GM23338 (cell line): ENCODE measurements around the gene AKAP7. TPM values are rescaled to one million over a fixed set of nuclear protein-coding genes. Genes with fewer than 3 reads are reported as not detected.

Experiments used
- ATAC-seq: fragments of 200-7000 bp; cut with Tn5 transposase; 3 replicates; pipeline ENCODE4 v1.9.1; 2020
- DNase-seq: peaks from one replicate; pipeline ENCODE4 v3.0.0-alpha.2; 2015; ENCODE audit warnings: low spot score
- H2AFZ ChIP-seq: fragments of 200-600 bp; sonication (generic); 2 replicates; pipeline ENCODE4 v1.8.0; 2016; ENCODE audit warnings: antibody characterized with exemption, mild to moderate bottlenecking, moderate library complexity
- H3F3A ChIP-seq: fragments of 200-600 bp; sonication (generic); replicated peaks from 2 replicates; pipeline ENCODE4 v1.8.0; 2017; ENCODE audit warnings: antibody characterized with exemption, mixed run types, low read depth
- H3K27ac ChIP-seq: fragments of 200-600 bp; sonication (generic); 2 replicates; pipeline ENCODE4 v1.6.1; 2016; ENCODE audit warnings: low read depth
- H3K27me3 ChIP-seq: fragments of 200-600 bp; sonication (generic); 2 replicates; pipeline ENCODE4 v1.8.0; 2016; ENCODE audit warnings: mild to moderate bottlenecking, mixed run types, moderate library complexity; ENCODE audit not compliant: insufficient read depth
- H3K36me3 ChIP-seq: fragments of 200-600 bp; sonication (generic); 2 replicates; pipeline ENCODE4 v1.8.0; 2016; ENCODE audit warnings: mild to moderate bottlenecking; ENCODE audit not compliant: insufficient read depth
- H3K4me1 ChIP-seq: fragments of 200-600 bp; sonication (generic); 2 replicates; pipeline ENCODE4 v1.8.0; 2016; ENCODE audit warnings: mild to moderate bottlenecking, moderate library complexity; ENCODE audit not compliant: insufficient read depth
- H3K4me2 ChIP-seq: fragments of 200-600 bp; sonication (generic); 2 replicates; pipeline ENCODE4 v1.7.1; 2017; ENCODE audit warnings: mixed run types
- H3K4me3 ChIP-seq: fragments of 200-600 bp; sonication (generic); 2 replicates; pipeline ENCODE4 v1.6.1; 2016; ENCODE audit warnings: mixed run types
- H3K79me2 ChIP-seq: fragments of 200-600 bp; sonication (generic); replicated peaks from 2 replicates; pipeline ENCODE4 v1.8.0; 2017; ENCODE audit warnings: mild to moderate bottlenecking; ENCODE audit not compliant: insufficient read depth
- H3K9me2 ChIP-seq: fragments of 200-600 bp; sonication (generic); 2 replicates; pipeline ENCODE4 v1.8.0; 2017; ENCODE audit not compliant: insufficient read depth
- H4K20me1 ChIP-seq: fragments of 200-600 bp; sonication (generic); replicated peaks from 2 replicates; pipeline ENCODE4 v1.8.0; 2017; ENCODE audit warnings: mild to moderate bottlenecking; ENCODE audit not compliant: insufficient read depth
- H3K27ac Mint-ChIP-seq: 2 replicates; pipeline ENCODE4 v1.8.0; 2020; ENCODE audit warnings: inconsistent platforms, mild to moderate bottlenecking, moderate library complexity, mixed read lengths
- H3K27me3 Mint-ChIP-seq: 3 replicates; pipeline ENCODE4 v1.8.0; 2022; ENCODE audit warnings: low read depth, mild to moderate bottlenecking, moderate library complexity, mixed read lengths, inconsistent platforms; ENCODE audit not compliant: insufficient read depth, poor library complexity
- H3K36me3 Mint-ChIP-seq: 3 replicates; pipeline ENCODE4 v1.8.0; 2021; ENCODE audit warnings: low read depth, mild to moderate bottlenecking, inconsistent platforms, moderate library complexity, mixed read lengths
- H3K4me1 Mint-ChIP-seq: 3 replicates; pipeline ENCODE4 v1.8.0; 2020; ENCODE audit warnings: mild to moderate bottlenecking, inconsistent platforms, mixed read lengths
- H3K4me3 Mint-ChIP-seq: 3 replicates; pipeline ENCODE4 v1.8.0; 2021; ENCODE audit warnings: moderate library complexity, mild to moderate bottlenecking, inconsistent platforms, mixed read lengths
- H3K9me3 Mint-ChIP-seq: 3 replicates; pipeline ENCODE4 v1.8.0; 2020; ENCODE audit warnings: moderate library complexity, mild to moderate bottlenecking, inconsistent platforms, mixed read lengths
- EZH2 ChIP-seq: fragments of 200-600 bp; sonication (generic); IDR thresholded peaks from one replicate; pipeline ENCODE4 v1.8.0; 2017; ENCODE audit warnings: antibody characterized with exemption, mild to moderate bottlenecking, low read depth; ENCODE audit not compliant: unreplicated experiment
- EZH2phosphoT487 ChIP-seq: fragments of 200-600 bp; sonication (generic); IDR thresholded peaks from one replicate; pipeline ENCODE4 v1.8.1; 2018; ENCODE audit warnings: antibody characterized with exemption; ENCODE audit not compliant: unreplicated experiment
- STAT1 ChIP-seq: IDR thresholded peaks from one replicate; pipeline ENCODE4 v1.6.1; 2016; ENCODE audit warnings: antibody characterized with exemption; ENCODE audit not compliant: unreplicated experiment
- ZNF114 ChIP-seq: fragments of 250-450 bp; sonication (Bioruptor Pico); IDR thresholded peaks from 2 replicates; pipeline ENCODE4 v1.5.0; 2020; ENCODE audit warnings: mild to moderate bottlenecking, moderate library complexity
- ZNF331 ChIP-seq: fragments of 250-450 bp; sonication (Bioruptor Pico); IDR thresholded peaks from 2 replicates; pipeline ENCODE4 v1.5.0; 2020; ENCODE audit warnings: low read depth, mild to moderate bottlenecking, moderate library complexity
- polyA plus RNA-seq: library from polyadenylated mRNA; unstranded; fragments of >200 nt; fragmentation: Nextera tagmentation; extraction: Ambion mirVana; gene quantifications from 2 replicates; pipeline ENCODE4 v1.2.1, GENCODE V29; 2016
- total RNA-seq: library from RNA; depleted of rRNA; stranded (reverse); fragments of >200 nt; shearing (Covaris generic); gene quantifications from 2 replicates; pipeline ENCODE4 v1.2.3, GENCODE V29; 2014
- TF ChIP-seq, protein P1 (sequence below): fragments of 250-450 bp; sonication (Bioruptor Pico); IDR thresholded peaks from 2 replicates; pipeline ENCODE4 v1.5.0; 2020; ENCODE audit warnings: mild to moderate bottlenecking, moderate library complexity
- TF ChIP-seq, protein P2 (sequence below), 2 experiments: fragments of 200-600 bp in 1 of 2; sonication (generic) in 1 of 2; conservative IDR thresholded peaks; 2 replicates each; pipeline versions ENCODE4 v1.5.1 to v1.6.1; 2016 to 2017; ENCODE audit warnings: antibody characterized with exemption in 2 of 2, low read depth in 2 of 2, mild to moderate bottlenecking in 2 of 2, moderate library complexity in 1 of 2

AKAP7 gene
- total and polyA plus RNA-seq, 2 experiments from 2014 or later: 12.2 to 20.0 TPM

DNA sequence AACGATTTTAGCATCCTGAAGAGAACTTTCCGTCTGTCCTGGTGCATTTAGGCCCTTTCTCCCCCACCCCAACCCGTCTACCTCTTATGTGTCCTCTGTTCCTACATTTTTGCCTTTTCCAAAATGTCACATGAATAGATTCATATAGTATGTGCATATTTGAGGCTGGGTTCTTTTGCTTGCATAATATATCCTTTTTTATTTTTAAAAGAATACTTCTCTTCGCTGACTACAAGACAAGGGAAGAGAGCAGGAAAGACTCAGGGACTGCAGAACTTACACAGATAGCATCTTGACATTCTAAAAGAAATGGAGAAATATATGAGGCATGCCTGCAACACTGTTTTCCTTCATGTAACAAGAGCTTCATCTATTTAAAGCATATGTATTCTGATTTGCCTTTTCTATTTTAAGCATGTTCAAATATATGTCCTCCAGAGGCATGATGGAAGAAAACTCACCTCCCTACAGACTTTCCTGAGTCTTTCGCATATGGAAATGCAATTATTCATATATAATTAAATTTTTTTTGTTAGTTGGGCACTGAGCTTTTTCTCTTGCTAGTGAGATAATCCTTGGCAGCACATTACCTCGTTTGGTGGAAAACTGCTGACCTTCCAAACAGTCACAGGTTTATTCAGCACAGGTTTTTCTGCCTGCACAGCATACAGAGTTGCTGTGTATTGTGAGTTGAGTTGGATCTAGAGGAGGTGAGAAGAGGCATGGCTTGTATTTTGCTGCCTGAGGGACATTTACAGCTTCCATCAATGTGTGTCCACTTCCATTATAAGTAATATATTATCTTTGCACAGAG is 170.0 kb downstream of the AKAP7 start (continued):
- TF ChIP-seq, protein P1, sequence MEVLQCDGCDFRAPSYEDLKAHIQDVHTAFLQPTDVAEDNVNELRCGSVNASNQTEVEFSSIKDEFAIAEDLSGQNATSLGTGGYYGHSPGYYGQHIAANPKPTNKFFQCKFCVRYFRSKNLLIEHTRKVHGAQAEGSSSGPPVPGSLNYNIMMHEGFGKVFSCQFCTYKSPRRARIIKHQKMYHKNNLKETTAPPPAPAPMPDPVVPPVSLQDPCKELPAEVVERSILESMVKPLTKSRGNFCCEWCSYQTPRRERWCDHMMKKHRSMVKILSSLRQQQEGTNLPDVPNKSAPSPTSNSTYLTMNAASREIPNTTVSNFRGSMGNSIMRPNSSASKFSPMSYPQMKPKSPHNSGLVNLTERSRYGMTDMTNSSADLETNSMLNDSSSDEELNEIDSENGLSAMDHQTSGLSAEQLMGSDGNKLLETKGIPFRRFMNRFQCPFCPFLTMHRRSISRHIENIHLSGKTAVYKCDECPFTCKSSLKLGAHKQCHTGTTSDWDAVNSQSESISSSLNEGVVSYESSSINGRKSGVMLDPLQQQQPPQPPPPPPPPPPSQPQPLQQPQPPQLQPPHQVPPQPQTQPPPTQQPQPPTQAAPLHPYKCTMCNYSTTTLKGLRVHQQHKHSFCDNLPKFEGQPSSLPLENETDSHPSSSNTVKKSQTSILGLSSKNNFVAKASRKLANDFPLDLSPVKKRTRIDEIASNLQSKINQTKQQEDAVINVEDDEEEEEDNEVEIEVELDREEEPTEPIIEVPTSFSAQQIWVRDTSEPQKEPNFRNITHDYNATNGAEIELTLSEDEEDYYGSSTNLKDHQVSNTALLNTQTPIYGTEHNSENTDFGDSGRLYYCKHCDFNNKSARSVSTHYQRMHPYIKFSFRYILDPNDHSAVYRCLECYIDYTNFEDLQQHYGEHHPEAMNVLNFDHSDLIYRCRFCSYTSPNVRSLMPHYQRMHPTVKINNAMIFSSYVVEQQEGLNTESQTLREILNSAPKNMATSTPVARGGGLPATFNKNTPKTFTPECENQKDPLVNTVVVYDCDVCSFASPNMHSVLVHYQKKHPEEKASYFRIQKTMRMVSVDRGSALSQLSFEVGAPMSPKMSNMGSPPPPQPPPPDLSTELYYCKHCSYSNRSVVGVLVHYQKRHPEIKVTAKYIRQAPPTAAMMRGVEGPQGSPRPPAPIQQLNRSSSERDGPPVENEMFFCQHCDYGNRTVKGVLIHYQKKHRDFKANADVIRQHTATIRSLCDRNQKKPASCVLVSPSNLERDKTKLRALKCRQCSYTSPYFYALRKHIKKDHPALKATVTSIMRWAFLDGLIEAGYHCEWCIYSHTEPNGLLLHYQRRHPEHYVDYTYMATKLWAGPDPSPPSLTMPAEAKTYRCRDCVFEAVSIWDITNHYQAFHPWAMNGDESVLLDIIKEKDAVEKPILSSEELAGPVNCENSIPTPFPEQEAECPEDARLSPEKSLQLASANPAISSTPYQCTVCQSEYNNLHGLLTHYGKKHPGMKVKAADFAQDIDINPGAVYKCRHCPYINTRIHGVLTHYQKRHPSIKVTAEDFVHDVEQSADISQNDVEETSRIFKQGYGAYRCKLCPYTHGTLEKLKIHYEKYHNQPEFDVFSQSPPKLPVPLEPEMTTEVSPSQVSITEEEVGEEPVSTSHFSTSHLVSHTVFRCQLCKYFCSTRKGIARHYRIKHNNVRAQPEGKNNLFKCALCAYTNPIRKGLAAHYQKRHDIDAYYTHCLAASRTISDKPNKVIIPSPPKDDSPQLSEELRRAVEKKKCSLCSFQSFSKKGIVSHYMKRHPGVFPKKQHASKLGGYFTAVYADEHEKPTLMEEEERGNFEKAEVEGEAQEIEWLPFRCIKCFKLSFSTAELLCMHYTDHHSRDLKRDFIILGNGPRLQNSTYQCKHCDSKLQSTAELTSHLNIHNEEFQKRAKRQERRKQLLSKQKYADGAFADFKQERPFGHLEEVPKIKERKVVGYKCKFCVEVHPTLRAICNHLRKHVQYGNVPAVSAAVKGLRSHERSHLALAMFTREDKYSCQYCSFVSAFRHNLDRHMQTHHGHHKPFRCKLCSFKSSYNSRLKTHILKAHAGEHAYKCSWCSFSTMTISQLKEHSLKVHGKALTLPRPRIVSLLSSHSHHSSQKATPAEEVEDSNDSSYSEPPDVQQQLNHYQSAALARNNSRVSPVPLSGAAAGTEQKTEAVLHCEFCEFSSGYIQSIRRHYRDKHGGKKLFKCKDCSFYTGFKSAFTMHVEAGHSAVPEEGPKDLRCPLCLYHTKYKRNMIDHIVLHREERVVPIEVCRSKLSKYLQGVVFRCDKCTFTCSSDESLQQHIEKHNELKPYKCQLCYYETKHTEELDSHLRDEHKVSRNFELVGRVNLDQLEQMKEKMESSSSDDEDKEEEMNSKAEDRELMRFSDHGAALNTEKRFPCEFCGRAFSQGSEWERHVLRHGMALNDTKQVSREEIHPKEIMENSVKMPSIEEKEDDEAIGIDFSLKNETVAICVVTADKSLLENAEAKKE (CRISPR knock-in tag): no peak
- no peak for TF ChIP-seq ZNF331 (CRISPR knock-in tag)
- no peak for TF ChIP-seq STAT1
- TF ChIP-seq EZH2: no peak
- no peak for TF ChIP-seq EZH2phosphoT487

DNA sequence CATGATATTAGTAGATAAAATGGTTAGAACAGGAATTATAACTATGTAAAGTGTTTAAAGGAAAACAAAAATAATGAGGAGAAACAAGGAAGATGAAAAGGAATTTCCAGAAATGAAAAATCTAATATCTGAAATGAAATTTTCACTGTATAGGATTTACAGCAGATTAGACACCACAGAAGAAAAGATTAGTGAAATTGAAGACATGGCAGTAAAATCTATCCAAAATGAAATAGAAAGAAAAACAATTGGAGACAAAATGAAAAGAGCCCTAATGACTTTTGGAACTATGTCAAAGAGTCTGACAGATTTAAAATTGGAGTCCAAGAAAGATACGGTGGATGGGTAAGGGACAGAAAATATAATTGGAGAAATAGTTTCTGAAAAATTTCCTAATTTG is 174.2 kb downstream of the AKAP7 start:
- ATAC-seq (no peak), DNase-seq (no peak)
- H3K27me3 ChIP-seq: no peaks in the 10 kb centered on the region
- H3K79me2 ChIP-seq: no peaks in the 10 kb centered on the region
- TF ChIP-seq, protein P2, sequence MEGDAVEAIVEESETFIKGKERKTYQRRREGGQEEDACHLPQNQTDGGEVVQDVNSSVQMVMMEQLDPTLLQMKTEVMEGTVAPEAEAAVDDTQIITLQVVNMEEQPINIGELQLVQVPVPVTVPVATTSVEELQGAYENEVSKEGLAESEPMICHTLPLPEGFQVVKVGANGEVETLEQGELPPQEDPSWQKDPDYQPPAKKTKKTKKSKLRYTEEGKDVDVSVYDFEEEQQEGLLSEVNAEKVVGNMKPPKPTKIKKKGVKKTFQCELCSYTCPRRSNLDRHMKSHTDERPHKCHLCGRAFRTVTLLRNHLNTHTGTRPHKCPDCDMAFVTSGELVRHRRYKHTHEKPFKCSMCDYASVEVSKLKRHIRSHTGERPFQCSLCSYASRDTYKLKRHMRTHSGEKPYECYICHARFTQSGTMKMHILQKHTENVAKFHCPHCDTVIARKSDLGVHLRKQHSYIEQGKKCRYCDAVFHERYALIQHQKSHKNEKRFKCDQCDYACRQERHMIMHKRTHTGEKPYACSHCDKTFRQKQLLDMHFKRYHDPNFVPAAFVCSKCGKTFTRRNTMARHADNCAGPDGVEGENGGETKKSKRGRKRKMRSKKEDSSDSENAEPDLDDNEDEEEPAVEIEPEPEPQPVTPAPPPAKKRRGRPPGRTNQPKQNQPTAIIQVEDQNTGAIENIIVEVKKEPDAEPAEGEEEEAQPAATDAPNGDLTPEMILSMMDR (conservative IDR thresholded peaks at IDR 0.05; ENCODE audit: low read depth in 2 of 2): no peak
- no peak for TF ChIP-seq ZNF114 (CRISPR knock-in tag)
- no peak overlapping the region for H3K27ac ChIP-seq
- Mint-ChIP-seq H3K4me3 (no peak overlapping the region), H3K27ac (no peak overlapping the region), H3K4me1 (peaks cover 6% of the 10 kb centered on the region), H3K27me3 (peaks cover 2% of the 10 kb centered on the region), H3K36me3 (peaks cover 31% of the 10 kb centered on the region), H3K9me3 (peaks cover 28% of the 10 kb centered on the region)
- no peaks in the 10 kb centered on the region for H4K20me1 ChIP-seq
- H3K4me2 ChIP-seq: no peak overlapping the region
- H3K4me1 ChIP-seq: peaks cover 8% of the 10 kb centered on the region; the same call in 1 of the 2 replicates
- no peak overlapping the region for H3K4me3 ChIP-seq
- H3K36me3 ChIP-seq: peaks cover 13% of the 10 kb centered on the region; the same call in 1 of the 2 replicates
- 0 out of 2 replicates have a peak, but pooled peaks cover 2% of the 10 kb centered on the region for H3K9me2 ChIP-seq
- H2AFZ ChIP-seq: no peak overlapping the region
- no peaks in the 10 kb centered on the region for H3F3A ChIP-seq
